ENCODE results near the gene DOCK3.
"Not testable (repeated sequence)": the region's sequence is repeated elsewhere in the genome, so short reads cannot be mapped to it uniquely, and the experiment has no call there.

DNA sequence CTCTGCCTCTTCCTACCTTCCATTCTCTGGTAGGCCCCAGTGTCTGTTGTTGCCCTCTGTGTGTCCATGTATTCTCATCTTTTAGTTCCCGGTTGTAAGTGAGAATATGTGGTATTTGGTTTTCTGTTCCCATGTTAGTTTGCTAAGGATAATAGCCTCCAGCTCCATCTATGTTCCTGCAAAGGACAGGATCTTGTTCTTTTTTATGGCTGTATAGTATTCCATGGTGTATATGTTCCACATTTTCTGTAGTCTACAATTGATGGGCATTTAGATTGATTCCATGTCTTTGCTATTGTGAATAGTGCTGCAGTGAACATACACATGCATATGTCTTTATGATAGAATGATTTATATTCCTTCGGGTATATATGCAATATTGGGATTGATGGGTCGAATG lies 107.0 kb downstream of the DOCK3 start:
- TF ChIP-seq, protein P1, sequence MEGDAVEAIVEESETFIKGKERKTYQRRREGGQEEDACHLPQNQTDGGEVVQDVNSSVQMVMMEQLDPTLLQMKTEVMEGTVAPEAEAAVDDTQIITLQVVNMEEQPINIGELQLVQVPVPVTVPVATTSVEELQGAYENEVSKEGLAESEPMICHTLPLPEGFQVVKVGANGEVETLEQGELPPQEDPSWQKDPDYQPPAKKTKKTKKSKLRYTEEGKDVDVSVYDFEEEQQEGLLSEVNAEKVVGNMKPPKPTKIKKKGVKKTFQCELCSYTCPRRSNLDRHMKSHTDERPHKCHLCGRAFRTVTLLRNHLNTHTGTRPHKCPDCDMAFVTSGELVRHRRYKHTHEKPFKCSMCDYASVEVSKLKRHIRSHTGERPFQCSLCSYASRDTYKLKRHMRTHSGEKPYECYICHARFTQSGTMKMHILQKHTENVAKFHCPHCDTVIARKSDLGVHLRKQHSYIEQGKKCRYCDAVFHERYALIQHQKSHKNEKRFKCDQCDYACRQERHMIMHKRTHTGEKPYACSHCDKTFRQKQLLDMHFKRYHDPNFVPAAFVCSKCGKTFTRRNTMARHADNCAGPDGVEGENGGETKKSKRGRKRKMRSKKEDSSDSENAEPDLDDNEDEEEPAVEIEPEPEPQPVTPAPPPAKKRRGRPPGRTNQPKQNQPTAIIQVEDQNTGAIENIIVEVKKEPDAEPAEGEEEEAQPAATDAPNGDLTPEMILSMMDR (IDR thresholded peaks at IDR 0.05): not testable (repeated sequence)
- TF ChIP-seq POLR2A, POLR2AphosphoS5 (IDR thresholded peaks at IDR 0.05): not testable (repeated sequence)
